GM12891 (cell line): ENCODE measurements around the gene PEX11A.

Experiments
- DNase-seq: peaks from one replicate; pipeline ENCODE4 v3.0.0; 2011; ENCODE audit warnings: low spot score; ENCODE audit not compliant: insufficient read length
- FAIRE-seq: peaks from 2 replicates; lab custom pipeline; 2011; peaks lifted over from hg19 to GRCh38; lab: Jason Lieb, UNC
- PAX5 ChIP-seq: IDR thresholded peaks from 2 replicates; pipeline ENCODE4 v1.6.1; 2011; ENCODE audit warnings: low read length, moderate library complexity, mild to moderate bottlenecking; ENCODE audit not compliant: insufficient read depth, severe bottlenecking
- POLR2A ChIP-seq: IDR thresholded peaks from 2 replicates; pipeline ENCODE4 v1.6.1; 2011; ENCODE audit warnings: low read depth, low read length, control low read depth
- POLR2AphosphoS5 ChIP-seq: IDR thresholded peaks from 2 replicates; pipeline ENCODE4 v1.6.1; 2011; ENCODE audit warnings: low read depth, low read length, control low read depth
- POU2F2 ChIP-seq: IDR thresholded peaks from 2 replicates; pipeline ENCODE4 v1.6.1; 2011; ENCODE audit warnings: low read depth, mild to moderate bottlenecking, control low read depth, low read length, moderate library complexity
- SPI1 ChIP-seq: IDR thresholded peaks from 2 replicates; pipeline ENCODE4 v1.6.1; 2011; ENCODE audit warnings: low read depth, low read length, control low read depth
- TAF1 ChIP-seq: IDR thresholded peaks from 2 replicates; pipeline ENCODE4 v1.6.1; 2011; ENCODE audit warnings: low read depth, low read length, control low read depth

PEX11A gene

DNA sequence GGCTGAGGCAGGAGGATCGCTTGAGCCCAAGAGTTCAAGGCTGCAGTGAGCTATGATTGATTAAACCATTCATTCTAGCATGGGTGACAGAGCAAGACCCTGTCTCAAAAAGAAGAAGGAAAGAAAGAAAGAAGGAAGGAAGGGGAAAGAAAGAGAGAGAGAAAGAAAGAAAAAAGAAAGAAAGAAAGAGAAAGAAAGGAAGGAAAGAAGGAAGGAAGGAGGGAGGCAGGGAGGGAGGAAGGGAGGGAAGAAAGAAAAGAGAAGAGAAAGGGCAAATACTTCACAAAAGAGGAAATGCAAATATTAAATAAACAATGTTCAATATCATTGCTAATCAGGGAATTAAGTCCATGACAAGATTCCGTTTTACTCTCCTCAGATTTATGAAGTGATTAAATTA lies 31.3 kb downstream of the PEX11A start:
- no peak for FAIRE-seq
- no peak for DNase-seq
- TF ChIP-seq POLR2A (no peak), POU2F2 (no peak), SPI1 (no peak), POLR2AphosphoS5 (no peak), PAX5 (no peak), TAF1 (no peak)

DNA sequence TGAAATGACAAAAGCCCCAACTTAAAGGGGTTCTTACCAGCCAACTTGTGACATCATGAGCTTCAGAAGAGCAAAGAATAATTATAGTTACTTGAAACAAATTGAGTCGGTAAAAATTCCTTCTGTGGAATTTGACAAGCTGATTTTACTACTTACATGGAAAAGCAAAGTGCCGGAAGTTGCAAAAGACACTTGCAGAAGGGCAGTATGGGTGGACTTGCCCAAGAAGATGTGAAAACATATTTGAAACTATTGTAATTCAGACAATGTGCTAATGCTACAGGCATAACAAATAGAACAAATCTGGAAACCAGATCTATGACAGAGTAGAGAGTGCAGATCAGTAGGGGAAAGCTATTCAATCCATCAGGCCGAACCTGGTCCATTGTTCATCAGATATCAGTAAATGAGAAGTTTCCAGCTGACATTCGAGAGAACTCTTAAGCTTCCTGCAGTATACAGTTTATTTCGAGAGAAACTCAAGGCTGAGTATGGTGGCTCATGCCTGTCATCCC lies 32.8 kb downstream of the PEX11A start:
- DNase-seq (no peak), FAIRE-seq (no peak)
- TF ChIP-seq POLR2A = no peak
- TF ChIP-seq POU2F2 = no peak
- no peak for TF ChIP-seq POLR2AphosphoS5
- TF ChIP-seq PAX5 = no peak
- no peak for TF ChIP-seq TAF1
- TF ChIP-seq SPI1 = no peak

DNA sequence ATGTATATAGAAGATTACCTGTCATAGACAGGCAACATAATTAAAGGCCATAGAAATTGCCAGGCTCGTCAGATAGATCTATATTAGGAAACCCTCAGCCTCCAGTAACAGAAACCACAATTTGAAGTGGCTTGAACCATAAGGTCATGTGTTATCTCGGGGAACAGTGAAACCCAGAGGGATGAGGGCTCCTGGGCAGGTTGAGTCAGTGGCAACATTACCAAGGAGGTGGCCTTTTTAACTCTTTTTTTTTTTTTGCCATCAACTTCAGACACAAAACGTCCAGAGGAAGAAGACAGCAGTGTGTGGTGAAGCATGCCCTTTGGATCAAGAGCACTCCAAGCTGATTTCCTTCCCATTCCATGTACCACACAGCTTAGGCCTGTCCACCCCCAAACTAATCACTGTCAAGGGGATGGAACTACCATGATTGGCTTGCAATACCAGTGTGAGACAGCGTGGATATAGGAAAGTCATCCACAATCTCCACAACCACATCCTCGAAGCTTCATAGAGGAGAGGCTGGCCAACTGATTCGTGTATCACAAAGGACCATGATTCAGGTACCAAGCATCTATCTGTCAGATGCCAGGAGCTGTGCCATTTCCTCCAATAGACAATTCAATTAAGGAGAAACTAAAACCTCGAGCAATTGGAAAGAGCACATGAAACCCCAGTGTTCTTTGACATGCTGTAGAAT lies 34.3 kb downstream of the PEX11A start:
- DNase-seq = no peak
- TF ChIP-seq POLR2A (no peak), PAX5 (no peak), TAF1 (no peak), SPI1 (no peak), POU2F2 (no peak), POLR2AphosphoS5 (no peak)
- no peak for FAIRE-seq

DNA sequence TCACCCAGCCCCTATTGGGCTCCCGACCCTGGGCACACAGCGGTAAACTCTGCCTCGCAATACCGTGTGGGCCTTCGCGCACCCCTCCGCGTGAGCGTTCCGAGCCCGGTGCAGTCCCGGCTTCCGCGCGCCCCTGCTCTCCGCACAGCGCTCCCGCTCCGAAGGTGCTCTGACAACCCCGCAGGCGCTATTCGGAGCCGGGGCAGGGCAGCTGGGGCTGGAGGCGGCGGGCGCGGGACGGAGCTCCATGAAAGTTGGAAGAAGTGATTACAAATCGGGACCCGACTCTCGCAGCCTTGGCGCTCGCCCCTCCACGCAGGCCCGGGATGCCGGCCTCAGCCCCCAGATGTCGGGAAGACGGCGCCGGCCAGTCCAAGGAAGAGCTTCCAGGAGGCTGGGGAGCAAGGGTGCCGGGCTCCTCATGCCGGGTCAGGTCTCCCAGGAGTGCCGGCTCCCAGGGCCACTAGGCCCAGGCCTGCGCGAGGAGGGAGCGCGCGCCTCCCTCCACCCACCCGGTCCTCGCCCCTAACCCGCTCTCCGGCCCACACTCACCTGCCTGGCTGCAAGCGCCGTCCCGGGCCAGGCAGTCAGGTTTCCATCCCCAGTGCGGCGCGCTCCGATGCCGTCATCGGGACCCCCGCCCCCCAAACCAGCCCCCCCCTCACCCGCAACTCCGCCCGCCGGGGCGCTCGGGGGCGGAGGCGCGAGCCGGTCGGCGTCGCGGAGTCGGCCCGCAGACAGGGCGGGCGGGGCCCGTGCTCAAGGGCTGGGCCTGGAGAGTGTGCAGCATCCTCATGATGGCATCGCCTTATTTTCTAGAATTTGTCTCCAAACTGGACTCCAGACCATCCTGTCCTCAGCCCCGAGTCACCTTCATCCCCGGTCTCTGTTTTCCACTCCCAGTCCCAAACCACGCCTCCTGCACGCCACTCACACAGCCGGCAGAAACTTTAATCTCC lies 35.4 kb downstream of the PEX11A start, which contains the start of gene KIF7:
TSS of gene KIF7 (minus strand) at position 621 of the 959 bp plus-strand sequence. CDS start 2,537 bp downstream, outside the sequence.
- FAIRE-seq = peak; percentile 41
- peak; percentile 68 for DNase-seq
- TF ChIP-seq POLR2A (no peak), TAF1 (no peak), SPI1 (no peak), PAX5 (no peak), POU2F2 (no peak), POLR2AphosphoS5 (no peak)

DNA sequence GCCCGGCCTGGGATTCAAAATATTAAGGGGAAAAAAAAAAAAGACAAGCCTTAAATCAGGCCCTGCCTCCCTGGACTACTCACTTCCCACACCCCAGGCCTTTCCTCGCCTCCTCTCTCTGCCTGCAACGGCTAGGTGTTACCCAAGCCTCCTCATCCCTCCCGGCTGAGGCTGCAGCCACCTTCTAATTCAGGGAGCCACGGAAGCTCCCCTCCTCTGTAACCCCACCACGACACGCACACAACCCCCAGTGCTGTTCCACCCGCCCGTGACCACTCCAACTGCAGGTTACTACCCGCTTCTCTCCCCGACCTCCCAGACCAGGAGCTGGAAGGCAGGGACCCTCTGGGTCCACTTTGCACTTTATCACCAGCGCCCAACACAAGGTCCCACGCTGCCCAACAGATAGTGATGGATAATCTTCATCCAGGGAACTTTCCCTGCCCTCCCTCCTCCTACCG lies 36.2 kb downstream of the PEX11A start:
- TF ChIP-seq TAF1 = no peak
- TF ChIP-seq POLR2A = no peak
- no peak for TF ChIP-seq POLR2AphosphoS5
- no peak for TF ChIP-seq SPI1
- DNase-seq (no peak), FAIRE-seq (no peak)

DNA sequence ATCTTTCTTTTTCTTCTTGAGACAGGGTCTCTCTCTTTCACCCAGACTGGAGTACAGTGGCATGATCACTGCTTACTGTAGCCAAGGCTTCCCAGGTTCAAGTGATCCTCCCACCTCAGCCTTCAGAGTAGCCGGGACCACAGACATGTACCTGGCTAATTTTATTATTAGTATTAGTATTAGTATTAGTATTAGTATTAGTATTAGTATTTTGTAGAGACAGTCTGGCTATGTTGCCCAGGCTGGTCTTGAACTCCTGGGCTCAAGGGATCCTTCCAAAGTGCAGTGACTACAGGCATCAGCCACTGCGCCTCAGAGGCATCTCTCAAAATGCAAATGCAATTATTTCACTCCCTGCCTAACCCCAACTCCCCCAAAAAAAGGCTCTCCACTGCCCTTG lies 37.0 kb downstream of the PEX11A start:
- DNase-seq (no peak), FAIRE-seq (no peak)
- TF ChIP-seq POLR2AphosphoS5 (no peak), POU2F2 (no peak)

DNA sequence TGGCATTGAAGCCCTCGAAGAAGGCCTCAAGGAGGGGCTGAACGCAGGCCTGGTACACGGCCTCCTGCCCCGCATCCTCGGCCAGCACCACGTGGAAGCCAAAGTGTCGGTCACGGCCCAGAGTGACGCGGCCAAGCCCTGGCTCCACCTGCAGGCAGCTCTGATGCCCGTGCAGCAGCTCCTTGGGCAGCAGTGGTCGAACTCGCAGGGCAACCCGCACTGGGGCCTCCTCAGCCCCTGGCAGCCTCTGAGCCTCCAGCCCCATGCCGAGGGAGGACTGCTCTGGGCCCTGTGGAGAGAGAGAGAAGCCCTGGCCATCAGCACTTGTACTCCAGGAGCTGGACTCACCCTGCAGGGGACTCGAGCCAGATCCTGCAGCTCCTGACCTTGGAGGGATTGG lies 37.9 kb downstream of the PEX11A start:
- DNase-seq (no peak), FAIRE-seq (no peak)
- TF ChIP-seq SPI1 = no peak

DNA sequence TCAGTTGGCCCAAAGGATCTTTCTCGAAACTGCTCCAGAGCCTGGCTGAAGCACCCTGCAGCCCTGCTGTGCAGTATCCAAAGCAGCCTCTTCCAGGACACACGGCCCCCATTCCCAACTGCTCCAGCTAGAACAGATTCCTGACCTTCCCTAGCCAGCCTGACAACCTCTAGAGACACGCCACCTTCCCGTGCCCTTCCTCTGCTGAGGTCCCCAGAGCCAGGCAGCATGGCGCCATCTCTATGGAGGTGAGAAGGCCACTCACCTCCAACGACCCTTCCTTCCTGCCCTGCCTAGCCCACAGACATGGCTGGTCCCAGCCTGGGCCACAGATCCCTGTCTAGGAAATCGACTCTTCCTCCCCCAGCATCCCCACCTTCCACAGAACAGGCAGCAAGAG lies 38.4 kb downstream of the PEX11A start:
- DNase-seq (no peak), FAIRE-seq (no peak)
- TF ChIP-seq TAF1 (no peak), SPI1 (no peak), POLR2AphosphoS5 (no peak), POU2F2 (no peak), POLR2A (no peak), PAX5 (no peak)

DNA sequence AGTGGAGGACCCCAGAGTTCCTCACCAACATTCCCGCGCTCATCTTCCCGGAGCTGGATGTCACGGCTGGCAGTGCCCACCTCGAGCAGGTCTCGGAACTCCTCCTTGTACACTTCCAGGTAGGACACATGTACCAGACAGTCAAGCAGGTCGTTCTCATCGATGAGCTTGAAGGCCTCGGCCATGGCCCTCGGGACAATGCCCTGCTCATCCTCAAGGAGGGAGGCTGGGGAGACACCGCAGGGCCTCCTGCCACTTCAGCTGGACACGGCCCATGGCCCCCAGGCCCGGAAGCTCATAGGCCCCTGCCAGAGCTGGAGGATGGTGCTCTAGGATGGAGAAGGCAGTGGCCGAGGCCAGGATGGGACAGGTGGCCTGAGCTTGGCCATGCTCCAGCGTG lies 40.8 kb downstream of the PEX11A start:
- no peak for TF ChIP-seq TAF1
- no peak for TF ChIP-seq PAX5
- TF ChIP-seq POLR2AphosphoS5 = no peak
- TF ChIP-seq SPI1 = no peak
- TF ChIP-seq POU2F2 = no peak
- no peak for TF ChIP-seq POLR2A
- FAIRE-seq (no peak), DNase-seq (no peak)

DNA sequence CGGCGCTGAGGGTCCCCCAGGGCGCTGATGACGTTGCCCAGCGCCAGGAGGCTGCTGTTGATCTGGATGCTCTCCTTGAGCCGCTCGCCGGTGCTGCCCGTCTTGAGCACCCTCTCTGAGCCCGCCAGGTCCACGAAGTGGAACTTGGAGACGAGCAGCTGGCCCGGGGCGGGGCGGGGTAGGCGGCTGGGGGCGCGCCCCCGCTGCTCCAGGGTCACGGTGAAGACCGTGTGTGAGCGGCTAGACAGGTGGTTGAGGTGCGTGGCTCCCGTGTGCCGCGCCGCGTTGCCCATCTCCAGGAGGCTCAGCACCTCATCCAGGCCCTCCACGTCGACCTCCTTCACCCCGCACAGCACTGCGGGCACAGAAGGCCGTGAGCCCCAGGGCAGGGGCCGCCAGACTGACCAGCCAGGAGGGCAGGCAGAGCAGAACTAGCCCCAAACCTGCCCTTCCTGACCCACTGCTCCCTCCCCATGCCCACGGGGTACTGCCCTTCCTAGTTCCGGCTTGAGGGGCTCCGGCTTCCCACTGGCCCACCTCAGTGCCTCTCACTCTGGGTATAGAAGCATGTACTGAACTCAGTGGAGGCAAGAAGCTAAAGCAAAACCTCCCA lies 41.4 kb downstream of the PEX11A start:
- TF ChIP-seq POLR2A (no peak), PAX5 (no peak), POLR2AphosphoS5 (no peak), POU2F2 (no peak), SPI1 (no peak), TAF1 (no peak)
- DNase-seq (no peak), FAIRE-seq (no peak)
